NCI-H1436 (cell line): ENCODE measurements around the gene TMIE.
"Not testable (repeated sequence)": the region's sequence is repeated elsewhere in the genome, so short reads cannot be mapped to it uniquely, and the experiment has no call there.

Source experiments
- DNase-seq: peaks from one replicate; lab custom pipeline; 2025; lab: John Stamatoyannopoulos, UW

TMIE gene

DNA sequence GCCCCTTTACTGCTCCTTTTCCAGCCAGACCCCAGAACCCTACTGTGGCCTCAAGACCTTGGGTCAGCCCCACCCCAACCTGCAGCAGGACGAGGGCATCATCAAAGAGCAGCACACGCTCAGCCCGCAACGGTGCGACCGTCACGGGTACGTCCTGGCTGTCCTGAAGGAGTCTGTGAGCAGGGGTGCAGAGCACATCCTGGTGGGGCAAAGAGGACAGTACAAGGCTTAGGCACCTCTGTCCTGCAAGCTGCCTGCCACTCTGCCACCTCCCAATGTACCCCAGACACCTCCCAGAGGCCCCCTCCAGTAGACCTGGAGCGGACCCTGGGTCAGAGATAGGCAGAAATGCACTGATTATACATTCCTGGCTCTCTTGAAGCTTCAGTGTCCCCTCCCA is 15.7 kb upstream of the TMIE start:
- no peak for DNase-seq

DNA sequence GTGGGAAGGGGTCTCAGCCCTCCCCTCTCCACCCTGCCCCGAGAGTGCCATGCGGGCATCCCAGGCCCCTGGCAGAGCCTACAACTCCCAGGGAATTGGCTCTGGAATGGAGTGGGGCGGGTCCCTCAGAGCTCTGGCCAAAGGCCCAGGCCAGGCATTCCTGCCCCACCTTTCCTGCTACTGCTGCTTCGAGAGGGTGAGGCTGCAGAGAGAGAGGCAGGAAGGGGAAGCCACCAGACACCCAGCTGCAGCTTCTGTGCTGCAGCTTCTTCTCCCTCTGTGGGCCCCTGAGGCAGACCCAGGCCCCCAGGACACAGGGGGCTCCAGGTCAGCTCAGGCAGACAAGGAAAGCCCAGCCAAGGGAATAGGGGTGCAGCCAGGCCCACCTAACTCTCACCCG is 10.4 kb upstream of the TMIE start:
- no peak for DNase-seq

GRCh38 chr3:46692566-46692990 is 8.6 kb upstream of the TMIE start:
- DNase-seq = no peak

GRCh38 chr3:46693038-46693891 is 7.9 kb upstream of the TMIE start, which contains the start of gene ALS2CL:
Gene ALS2CL, minus strand, starts transcription at chr3:46693679. Its CDS starts 4,239 bp downstream, at chr3:46689440.
- DNase-seq = no peak

- DNase-seq = no peak
Observed at GRCh38 chr3:46693892-46694226, 7.3 kb upstream of the TMIE start.

DNA sequence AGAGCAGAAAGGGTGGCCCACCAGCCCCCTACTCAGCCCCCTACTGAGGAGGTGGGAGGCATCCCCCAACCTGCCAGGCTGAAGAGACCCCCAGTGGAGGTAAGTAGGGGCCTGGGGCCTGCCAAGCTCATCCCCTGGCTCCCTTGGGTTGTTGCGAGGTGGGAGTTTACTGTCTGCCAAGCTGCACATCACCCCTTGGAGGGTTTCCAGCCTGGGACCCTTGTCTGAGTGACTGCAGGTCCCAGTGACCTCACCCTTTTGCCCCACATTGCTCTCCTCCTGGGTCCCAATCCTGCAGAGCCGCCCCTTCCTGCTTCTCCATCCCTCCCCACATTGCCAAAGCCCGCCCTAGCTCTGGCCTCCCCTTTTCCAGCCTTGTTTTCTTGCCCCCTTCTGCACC is 6.7 kb upstream of the TMIE start:
- DNase-seq = no peak

DNA sequence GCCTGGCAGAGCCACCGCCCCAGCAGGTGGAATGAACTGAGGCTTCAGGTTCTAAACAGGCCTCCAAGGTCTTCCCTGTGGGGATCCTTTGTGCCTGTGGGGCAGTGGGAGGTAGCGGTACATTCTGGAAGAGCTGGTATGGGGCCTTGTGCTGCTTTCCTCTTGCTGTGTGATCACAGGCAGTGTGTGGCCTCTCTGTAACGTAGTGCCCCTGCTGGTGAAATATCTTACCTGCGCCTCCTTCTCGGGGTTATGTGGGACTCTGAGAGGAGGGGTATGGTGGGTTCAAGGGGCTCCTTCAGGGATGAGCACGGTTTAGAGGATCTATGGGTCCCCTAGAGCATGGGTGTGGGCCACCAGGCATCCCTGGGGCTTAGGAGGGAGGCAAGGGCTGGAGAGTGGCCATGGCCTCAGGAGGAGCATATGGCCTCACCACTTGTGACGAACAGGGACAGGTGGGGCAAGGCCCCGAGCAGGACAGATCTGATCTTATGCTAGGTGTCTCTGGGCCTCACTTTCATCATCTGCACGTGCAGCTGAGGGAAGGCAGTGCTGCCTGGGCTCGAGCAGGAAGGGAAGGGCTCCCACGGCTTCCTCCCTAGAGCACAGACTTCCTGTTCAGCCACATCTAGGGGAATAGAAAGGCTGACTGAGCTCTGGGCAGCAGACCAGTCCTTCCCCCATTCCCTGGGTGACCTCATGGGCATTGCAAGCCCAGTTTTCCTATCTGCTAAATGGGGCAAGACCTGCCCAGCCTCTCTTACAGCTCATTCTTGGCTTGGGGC is 5.8 kb upstream of the TMIE start:
- DNase-seq = no peak

- DNase-seq = no peak
Observed at GRCh38 chr3:46695962-46696894, 5.0 kb upstream of the TMIE start.

- no peak for DNase-seq
Observed at GRCh38 chr3:46699676-46700523, 1.3 kb upstream of the TMIE start.

DNA sequence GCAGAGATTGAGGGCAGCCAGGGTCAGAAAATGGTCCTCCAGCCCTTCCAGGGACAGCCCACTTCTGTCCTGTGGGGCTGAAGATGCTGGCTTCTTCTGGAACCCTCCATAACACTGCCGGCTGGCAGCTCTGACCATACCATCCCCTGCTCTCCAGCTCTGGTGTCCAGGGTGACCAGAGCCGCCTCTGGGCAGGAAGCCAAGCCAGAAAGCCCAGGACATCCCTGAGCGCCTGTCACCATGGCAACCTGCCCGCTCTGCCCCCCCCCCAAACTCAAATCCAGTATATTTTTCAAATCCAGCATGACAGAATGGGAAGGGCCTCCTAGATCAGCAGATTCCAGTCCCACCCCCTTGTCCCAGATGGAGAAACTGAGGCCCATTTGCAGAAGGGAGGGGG is 420 bp upstream of the TMIE start:
- DNase-seq = no peak

DNA sequence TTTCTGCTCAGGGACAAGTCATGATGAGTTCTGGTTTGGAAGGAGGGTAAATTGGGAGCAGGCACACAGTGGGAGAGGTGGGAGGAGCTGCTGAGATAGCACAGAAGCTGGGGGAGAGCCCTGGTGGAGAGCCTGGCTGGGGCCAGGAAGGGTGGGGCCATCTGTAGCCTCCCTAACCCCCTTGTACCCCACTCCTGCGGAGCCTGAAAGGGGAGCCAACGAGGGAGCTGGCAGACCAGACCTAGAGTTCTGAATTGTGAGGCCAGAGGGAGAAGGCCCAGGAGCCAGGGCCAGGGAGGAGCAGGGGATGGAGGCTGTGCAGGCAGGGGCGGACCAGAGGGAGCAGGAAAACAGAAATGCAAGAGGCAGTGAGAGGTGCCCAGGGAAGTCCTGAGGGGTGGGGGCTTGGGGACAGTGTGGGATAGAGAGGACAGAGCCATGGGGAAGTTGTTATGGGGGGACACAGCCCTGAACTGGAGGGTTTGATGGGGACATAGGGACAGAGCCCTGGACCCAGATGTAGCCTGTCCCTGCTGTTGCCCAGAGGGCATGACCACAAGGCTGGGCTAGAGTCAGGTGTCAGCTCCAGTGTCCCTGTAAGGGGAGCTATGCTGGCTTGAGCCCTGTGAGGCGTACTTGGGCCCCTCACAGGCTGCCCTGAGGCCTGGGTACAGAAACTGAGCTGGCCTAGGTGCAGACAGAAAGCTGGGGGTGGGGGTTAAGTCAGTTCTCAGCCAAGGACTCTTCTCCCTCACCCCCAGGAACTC is 1.2 kb downstream of the TMIE start:
- no peak for DNase-seq

DNA sequence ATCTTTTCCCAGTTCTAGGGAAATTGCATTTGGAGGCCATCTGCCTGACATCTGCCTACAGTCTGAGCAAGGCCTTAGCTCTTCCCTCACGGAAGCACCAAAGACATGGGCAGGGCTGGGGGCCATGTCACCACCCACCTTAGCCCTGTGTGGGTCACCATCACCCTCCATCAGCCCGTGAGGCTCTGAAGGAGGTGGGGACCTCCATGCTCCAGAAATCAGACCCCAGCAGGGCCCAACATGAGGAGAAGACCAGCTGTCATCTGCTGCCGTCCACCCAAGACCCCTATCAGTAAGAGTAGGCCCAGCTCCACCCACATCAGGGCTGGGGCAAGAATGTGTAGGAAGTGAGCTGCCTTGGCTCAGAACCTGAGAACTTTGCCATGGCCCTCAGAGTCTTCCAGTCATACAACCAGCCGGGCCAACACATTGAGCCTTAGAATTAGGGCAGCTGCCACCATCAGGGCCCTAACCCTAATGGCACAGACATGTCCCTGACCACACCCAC is 1.9 kb downstream of the TMIE start:
- no peak for DNase-seq

- DNase-seq = not testable (repeated sequence)
Observed at GRCh38 chr3:46704346-46704745, 3.2 kb downstream of the TMIE start.

DNA sequence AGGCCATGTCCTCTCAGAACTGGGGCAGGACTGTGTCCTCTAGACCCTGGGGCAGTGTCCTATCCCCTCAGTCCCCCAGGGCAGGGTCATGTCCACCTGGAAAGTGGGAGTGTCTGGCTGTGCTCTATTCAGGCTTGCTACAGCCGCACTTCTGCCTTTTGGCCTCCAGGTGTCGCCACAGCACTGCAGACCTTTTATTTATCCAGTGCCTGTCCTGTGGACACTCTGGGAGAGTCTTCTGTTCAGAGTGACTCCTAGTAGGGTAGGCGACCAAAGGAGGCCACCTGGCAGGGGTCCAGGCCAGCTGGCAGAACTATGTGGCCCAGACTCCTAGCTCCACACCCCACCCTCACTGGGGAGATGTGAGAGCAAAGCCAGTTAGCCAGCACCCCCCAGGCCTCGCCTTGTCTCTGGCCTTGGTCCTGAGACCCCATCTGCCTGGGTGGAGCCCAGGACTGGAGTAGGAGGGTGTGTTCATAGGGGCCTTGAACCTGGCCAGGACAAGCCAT is 3.9 kb downstream of the TMIE start:
- DNase-seq = peak; percentile 7

- DNase-seq = no peak
Observed at GRCh38 chr3:46705751-46706552, 4.8 kb downstream of the TMIE start.

- no peak for DNase-seq
Observed at GRCh38 chr3:46706771-46707582, 5.8 kb downstream of the TMIE start.

- DNase-seq = no peak
Observed at GRCh38 chr3:46707601-46708011, 6.4 kb downstream of the TMIE start.
